HG03432 (cell line): ENCODE measurements around the gene APBA1.
"Not testable (repeated sequence)": the region's sequence is repeated elsewhere in the genome, so short reads cannot be mapped to it uniquely, and the experiment has no call there.

Source experiments
- ATAC-seq: cut with Tn5 transposase; IDR thresholded peaks from one replicate; pipeline ENCODE4 v1.9.1; 2021; ENCODE audit warnings: mild to moderate bottlenecking, moderate library complexity; ENCODE audit not compliant: unreplicated experiment

The APBA1 gene

GRCh38 chr9:69452110-69452782 lies 219.9 kb downstream of the APBA1 start:
- ATAC-seq, result no peak

GRCh38 chr9:69446496-69446895 lies 225.7 kb downstream of the APBA1 start:
- no peak for ATAC-seq

DNA sequence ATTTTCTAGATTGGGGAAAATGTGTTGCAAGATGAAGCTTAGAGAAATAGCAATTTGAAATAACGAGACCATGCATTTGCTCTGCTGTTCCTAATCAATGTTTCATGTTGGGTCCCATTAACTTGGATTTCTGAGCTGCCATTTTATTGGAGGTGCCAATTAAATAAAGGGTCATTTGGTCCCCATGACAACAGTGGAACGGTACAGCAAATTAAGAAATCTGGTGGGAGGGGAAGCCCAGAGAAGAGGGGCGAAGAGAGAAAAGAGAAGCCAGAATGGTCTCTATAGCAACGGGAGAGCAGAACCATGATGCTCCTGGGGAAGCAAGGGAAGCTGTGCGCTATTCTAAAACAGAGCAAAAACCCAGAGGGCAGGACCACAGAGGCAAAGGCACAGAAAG lies 226.9 kb downstream of the APBA1 start:
- no peak for ATAC-seq

GRCh38 chr9:69444791-69445190 lies 227.4 kb downstream of the APBA1 start:
- no peak for ATAC-seq

GRCh38 chr9:69444021-69444420 lies 228.2 kb downstream of the APBA1 start:
- ATAC-seq, result no peak

GRCh38 chr9:69443178-69443577 lies 229.0 kb downstream of the APBA1 start:
- ATAC-seq, result no peak

- no peak for ATAC-seq
These were observed 229.7 kb downstream of the APBA1 start for GRCh38 chr9:69442486-69442885.

DNA sequence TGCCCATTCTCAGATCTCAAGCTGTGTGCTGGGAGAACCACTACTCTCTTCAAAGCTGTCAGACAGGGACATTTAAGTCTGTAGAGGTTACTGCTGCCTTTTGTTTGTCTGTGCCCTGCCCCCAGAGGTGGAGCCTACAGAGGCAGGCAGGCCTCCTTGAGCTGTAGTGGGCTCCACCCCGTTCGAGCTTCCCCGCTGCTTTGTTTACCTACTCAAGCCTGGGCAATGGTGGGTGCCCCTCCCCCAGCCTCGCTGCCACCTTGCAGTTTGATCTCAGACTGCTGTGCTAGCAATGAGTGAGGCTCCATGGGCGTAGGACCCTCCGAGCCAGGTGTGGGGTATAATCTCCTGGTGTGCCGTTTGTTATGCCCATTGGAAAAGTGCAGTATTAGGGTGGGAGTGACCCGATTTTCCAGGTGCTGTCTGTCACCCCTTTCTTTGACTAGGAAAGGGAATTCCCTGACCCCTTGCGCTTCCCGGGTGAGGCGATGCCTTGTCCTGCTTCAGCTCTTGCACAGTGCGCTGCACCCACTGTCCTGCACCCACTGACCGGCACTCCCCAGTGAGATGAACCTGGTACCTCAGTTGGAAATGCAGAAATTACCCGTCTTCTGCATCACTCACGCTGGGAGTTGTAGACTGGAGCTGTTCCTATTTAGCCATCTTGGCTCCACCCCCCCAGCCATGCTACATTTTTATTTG lies 231.8 kb downstream of the APBA1 start:
- ATAC-seq, result not testable (repeated sequence)

DNA sequence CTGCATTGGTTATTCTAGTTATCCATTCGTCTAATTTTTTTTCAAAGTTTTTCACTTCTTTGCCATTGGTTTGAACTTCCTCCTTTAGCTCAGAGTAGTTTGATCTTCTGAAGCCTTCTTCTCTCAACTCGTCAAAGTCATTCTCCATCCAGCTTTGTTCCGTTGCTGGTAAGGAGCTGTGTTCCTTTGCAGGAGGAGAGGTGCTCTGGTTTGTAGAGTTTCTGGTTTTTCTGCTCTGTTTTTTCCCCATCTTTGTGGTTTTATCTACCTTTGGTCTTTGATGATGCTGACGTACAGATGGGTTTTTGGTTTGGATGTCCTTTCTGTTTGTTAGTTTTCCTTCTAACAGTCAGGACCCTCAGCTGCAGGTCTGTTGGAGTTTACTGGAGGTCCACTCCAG lies 232.5 kb downstream of the APBA1 start:
- not testable (repeated sequence) for ATAC-seq

DNA sequence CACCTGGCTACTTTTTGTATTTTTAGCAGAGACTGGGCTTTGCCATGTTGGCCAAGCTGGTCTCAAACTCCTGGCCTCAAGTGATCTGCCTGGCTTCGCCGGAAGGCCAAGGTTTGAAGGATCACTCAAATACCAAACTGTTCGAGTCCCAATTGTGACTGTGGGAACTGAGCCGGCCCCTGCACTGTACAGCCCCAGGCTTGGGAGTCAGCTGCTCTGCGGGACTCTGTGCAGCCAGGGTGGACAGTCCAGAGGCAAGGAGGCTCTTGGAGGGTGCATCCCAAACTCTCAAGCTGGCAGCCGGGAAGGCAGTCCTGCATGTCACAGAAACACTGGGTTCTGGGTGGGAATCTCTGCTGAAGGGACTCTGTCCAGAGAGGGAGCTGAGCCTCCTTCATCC lies 238.2 kb downstream of the APBA1 start:
- no peak for ATAC-seq

GRCh38 chr9:69433392-69433791 lies 238.8 kb downstream of the APBA1 start:
- ATAC-seq, result no peak

- ATAC-seq, result no peak
These were observed 239.5 kb downstream of the APBA1 start for GRCh38 chr9:69432623-69433022.

- ATAC-seq, result no peak
These were observed 240.4 kb downstream of the APBA1 start for GRCh38 chr9:69431777-69432176.

DNA sequence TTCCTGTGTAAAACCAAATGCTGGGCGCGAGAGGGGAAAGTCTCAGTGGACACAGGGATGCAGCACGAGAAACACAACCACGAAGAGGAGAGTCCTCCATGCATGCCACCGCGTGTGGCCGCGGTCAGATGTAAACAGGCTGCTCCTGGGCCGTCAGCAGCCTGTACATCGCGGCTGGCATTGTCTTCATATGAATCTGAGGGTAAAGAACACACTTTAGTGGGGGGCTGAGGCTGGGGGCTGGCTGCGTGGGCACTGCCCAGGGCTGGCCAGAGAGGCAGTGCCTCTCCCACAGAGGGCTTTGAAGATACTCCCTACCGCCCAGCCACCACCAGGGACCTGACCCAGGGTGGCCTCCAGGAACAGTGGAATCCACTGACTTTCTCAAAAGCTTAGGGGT lies 241.0 kb downstream of the APBA1 start:
- ATAC-seq, result no peak

DNA sequence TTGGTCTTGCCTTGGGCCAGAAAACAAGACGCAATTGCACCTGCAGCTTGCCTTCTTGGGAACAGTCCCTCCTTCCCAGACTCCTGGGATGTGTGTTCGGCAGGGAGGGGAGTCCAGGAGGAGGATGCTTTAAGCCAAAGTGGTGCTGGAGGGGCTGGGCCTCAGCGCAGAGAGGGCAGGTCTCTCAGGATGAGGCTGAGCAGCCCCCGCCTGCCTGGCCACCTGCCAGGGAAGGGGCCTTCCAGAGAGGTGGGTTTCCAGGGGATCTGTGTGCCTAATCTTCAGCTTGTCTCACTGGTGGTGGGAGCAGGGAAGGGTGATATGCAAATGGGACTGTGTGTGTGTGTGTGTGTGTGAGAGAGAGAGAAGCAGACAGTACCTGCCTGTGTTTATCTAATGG lies 242.0 kb downstream of the APBA1 start:
- no peak for ATAC-seq

GRCh38 chr9:69429281-69429680 lies 242.9 kb downstream of the APBA1 start:
- ATAC-seq, result no peak

GRCh38 chr9:69428017-69428785 lies 244.0 kb downstream of the APBA1 start:
- ATAC-seq, result no peak

DNA sequence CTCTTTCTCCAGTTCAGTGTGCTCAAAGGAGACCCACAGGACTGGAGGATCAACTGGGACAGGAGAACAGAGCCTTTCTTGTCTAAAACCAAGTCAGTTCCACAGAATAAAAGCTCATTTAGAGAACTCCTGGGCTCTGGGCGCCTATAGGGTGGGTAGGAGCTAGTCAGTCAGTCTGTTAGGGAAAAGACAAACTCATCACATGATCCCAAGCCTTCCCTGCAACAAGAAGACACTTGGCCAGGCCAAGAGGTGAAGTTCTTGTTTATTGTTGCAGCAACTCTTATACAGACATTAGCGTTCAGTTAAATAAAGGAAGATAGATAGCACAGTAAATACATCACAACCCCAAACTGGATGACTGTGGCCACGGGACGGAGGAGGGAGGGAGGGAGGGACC lies 244.9 kb downstream of the APBA1 start:
- no peak for ATAC-seq

GRCh38 chr9:69425136-69425801 lies 246.9 kb downstream of the APBA1 start:
- no peak for ATAC-seq

- ATAC-seq, result peak; percentile 45
These were observed 250.0 kb downstream of the APBA1 start for GRCh38 chr9:69421908-69422801.
